ENCODE data around the gene CD38. TPM values are rescaled to one million over a fixed set of nuclear protein-coding genes. Genes with fewer than 3 reads are reported as not detected.

The CD38 gene
- total RNA-seq, 1 experiment from 2014 or later: not detected

DNA sequence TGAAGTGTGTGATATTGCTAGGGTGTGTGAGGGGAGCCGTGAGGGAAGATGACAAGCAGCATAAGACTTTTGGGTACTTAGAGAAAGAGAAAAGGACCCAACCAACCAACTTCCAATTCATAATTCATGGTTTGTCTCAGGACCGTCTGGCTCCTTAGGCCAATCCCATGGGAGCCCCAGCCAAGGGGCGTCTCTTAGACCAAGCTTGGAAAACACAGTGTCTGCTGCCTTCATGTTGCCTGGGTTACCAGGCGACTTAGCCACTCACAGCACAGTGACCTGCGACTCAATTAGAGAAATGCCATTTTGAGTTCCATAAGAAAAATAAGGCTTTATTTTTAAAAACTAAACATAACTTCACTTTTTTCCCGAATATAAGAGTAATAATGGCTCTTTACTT is 42.6 kb upstream of the CD38 start:
- Histone ChIP-seq H3K9me2 (replicated peaks; ENCODE audit: low read length) (no peaks in the 10 kb centered on the region), H3K79me2 (ENCODE audit: low read length) (no peaks in the 10 kb centered on the region), H3K36me3 (ENCODE audit: low read depth, low read length) (no peaks in the 10 kb centered on the region), H3K27ac (ENCODE audit: low read length) (no peak overlapping the region), H3K4me3 (ENCODE audit: low read length) (no peak overlapping the region), H3F3A (ENCODE audit: low read length, unreplicated experiment) (no peaks in the 10 kb centered on the region), H3K9me3 (ENCODE audit: low read length) (no peaks in the 10 kb centered on the region), H2AFZ (ENCODE audit: low read length) (no peak overlapping the region), H3K9ac (ENCODE audit: low read length) (no peak overlapping the region), H4K20me1 (ENCODE audit: low read length) (no peaks in the 10 kb centered on the region), H3K4me1 (ENCODE audit: insufficient read depth, low read length) (no peaks in the 10 kb centered on the region), H3K4me2 (ENCODE audit: low read length) (no peak overlapping the region), H3K27me3 (ENCODE audit: low read length) (no peaks in the 10 kb centered on the region)
- ATAC-seq (no peak), DNase-seq (no peak)
- ChIA-PET POLR2A (ENCODE audit: unreplicated experiment) (no interaction called here), CTCF (no interaction called here)
- no peak for TF ChIP-seq EZH2phosphoT487 (IDR thresholded peaks at IDR 0.05; ENCODE audit: borderline replicate concordance, low read length)
- TF ChIP-seq, protein P1, sequence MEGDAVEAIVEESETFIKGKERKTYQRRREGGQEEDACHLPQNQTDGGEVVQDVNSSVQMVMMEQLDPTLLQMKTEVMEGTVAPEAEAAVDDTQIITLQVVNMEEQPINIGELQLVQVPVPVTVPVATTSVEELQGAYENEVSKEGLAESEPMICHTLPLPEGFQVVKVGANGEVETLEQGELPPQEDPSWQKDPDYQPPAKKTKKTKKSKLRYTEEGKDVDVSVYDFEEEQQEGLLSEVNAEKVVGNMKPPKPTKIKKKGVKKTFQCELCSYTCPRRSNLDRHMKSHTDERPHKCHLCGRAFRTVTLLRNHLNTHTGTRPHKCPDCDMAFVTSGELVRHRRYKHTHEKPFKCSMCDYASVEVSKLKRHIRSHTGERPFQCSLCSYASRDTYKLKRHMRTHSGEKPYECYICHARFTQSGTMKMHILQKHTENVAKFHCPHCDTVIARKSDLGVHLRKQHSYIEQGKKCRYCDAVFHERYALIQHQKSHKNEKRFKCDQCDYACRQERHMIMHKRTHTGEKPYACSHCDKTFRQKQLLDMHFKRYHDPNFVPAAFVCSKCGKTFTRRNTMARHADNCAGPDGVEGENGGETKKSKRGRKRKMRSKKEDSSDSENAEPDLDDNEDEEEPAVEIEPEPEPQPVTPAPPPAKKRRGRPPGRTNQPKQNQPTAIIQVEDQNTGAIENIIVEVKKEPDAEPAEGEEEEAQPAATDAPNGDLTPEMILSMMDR (conservative IDR thresholded peaks at IDR 0.05; ENCODE audit: low read depth, low read length): no peak
- TF ChIP-seq EZH2 (IDR thresholded peaks at IDR 0.05; ENCODE audit: low read length, unreplicated experiment): no peak
- intact Hi-C loops (cut with micrococcal nuclease): no loop called here
- no TSS peak for BruUV-seq (replicated peaks)

DNA sequence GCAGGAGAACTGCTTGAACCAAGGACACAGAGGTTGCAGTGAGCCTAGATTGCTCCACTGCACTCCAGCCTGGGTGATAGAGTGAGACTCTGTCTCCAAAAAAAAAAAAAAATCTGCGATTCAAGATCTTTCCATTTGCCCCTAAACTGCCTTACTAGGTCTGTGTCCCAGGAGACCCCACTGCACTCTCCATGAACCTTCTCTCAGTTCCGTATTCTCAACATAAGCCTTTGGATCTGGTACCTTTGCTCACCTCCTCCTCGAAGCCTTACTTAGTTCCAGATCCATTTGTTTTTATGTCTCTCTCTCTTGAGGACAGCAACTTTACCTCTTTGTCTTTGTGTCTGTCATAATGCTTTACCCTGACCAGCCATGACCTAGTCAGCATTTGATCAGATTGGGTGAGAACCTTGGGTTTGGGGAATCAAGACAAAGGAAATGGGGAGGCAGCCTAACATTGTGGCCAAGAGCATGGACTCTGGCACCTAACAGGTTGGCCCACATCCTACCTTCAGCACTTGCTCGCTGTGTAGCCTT is 41.5 kb upstream of the CD38 start:
- DNase-seq: no peak
- no peak overlapping the region for H3K9ac ChIP-seq (ENCODE audit: low read length)
- intact Hi-C loops (cut with micrococcal nuclease): no loop called here

DNA sequence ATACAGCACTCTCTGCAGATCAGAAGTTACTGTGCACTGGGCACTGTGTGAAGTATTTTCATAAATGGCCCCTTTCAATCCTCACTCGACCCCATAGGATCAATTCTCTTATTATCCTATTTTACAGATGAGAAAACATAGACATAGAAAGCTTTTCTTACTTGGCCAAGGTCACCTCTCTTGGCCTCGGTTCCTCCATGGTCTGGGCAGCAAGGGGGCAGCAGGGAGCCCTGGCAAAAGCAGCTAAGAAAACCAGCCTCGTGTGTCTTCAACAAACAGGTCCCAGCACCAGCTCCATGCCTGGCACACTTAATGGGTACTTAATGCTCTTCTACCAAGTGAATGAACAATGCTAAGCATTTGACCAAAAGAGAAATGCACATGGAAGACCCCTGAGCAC is 40.9 kb upstream of the CD38 start:
- no peaks in the 10 kb centered on the region for H3F3A ChIP-seq (ENCODE audit: low read length, unreplicated experiment)
- no peak overlapping the region for H3K9ac ChIP-seq (ENCODE audit: low read length)
- BruUV-seq (replicated peaks): no TSS peak
- no peak overlapping the region for H2AFZ ChIP-seq (ENCODE audit: low read length)
- no peaks in the 10 kb centered on the region for H3K9me2 ChIP-seq (replicated peaks; ENCODE audit: low read length)
- ChIA-PET CTCF (no interaction called here), POLR2A (ENCODE audit: unreplicated experiment) (no interaction called here)
- H3K4me3 ChIP-seq (ENCODE audit: low read length): no peak overlapping the region
- no peak overlapping the region for H3K27ac ChIP-seq (ENCODE audit: low read length)
- H3K27me3 ChIP-seq (ENCODE audit: low read length): no peaks in the 10 kb centered on the region
- no peak for DNase-seq
- no peaks in the 10 kb centered on the region for H3K9me3 ChIP-seq (ENCODE audit: low read length)
- no peaks in the 10 kb centered on the region for H3K4me1 ChIP-seq (ENCODE audit: insufficient read depth, low read length)
- no peak for ATAC-seq
- no peak overlapping the region for H3K4me2 ChIP-seq (ENCODE audit: low read length)
- no peaks in the 10 kb centered on the region for H3K79me2 ChIP-seq (ENCODE audit: low read length)
- intact Hi-C loops (cut with micrococcal nuclease): no loop called here
- H4K20me1 ChIP-seq (ENCODE audit: low read length): no peaks in the 10 kb centered on the region
- no peak for TF ChIP-seq EZH2phosphoT487 (IDR thresholded peaks at IDR 0.05; ENCODE audit: borderline replicate concordance, low read length)
- TF ChIP-seq, protein P1 (conservative IDR thresholded peaks at IDR 0.05; ENCODE audit: low read depth, low read length): no peak
- TF ChIP-seq EZH2 (IDR thresholded peaks at IDR 0.05; ENCODE audit: low read length, unreplicated experiment): no peak
- no peaks in the 10 kb centered on the region for H3K36me3 ChIP-seq (ENCODE audit: low read depth, low read length)

More for the DNA sequence above, 41.5 kb upstream of the CD38 start:
- Histone ChIP-seq H3K9me2 (replicated peaks; ENCODE audit: low read length) (no peaks in the 10 kb centered on the region), H3K27me3 (ENCODE audit: low read length) (no peaks in the 10 kb centered on the region), H3K27ac (ENCODE audit: low read length) (no peak overlapping the region), H3K4me3 (ENCODE audit: low read length) (no peak overlapping the region), H4K20me1 (ENCODE audit: low read length) (no peaks in the 10 kb centered on the region), H3K79me2 (ENCODE audit: low read length) (no peaks in the 10 kb centered on the region), H3F3A (ENCODE audit: low read length, unreplicated experiment) (no peaks in the 10 kb centered on the region), H3K36me3 (ENCODE audit: low read depth, low read length) (no peaks in the 10 kb centered on the region), H2AFZ (ENCODE audit: low read length) (no peak overlapping the region), H3K9me3 (ENCODE audit: low read length) (no peaks in the 10 kb centered on the region), H3K4me1 (ENCODE audit: insufficient read depth, low read length) (no peaks in the 10 kb centered on the region), H3K4me2 (ENCODE audit: low read length) (no peak overlapping the region)
- ChIA-PET POLR2A (ENCODE audit: unreplicated experiment) (no interaction called here), CTCF (no interaction called here)
- BruUV-seq (replicated peaks): no TSS peak
- no peak for ATAC-seq
- TF ChIP-seq EZH2phosphoT487 (IDR thresholded peaks at IDR 0.05; ENCODE audit: borderline replicate concordance, low read length) (no peak), EZH2 (IDR thresholded peaks at IDR 0.05; ENCODE audit: low read length, unreplicated experiment) (no peak)
- TF ChIP-seq, protein P1 (conservative IDR thresholded peaks at IDR 0.05; ENCODE audit: low read depth, low read length): no peak
